SU-DHL-6 (cell line): ENCODE measurements around the gene PPM1N.

Source experiments
- H2AFZ ChIP-seq: fragments of 200-600 bp; sonication (generic); 2 replicates; pipeline ENCODE4 v1.6.1; 2014; ENCODE audit warnings: low read depth, mild to moderate bottlenecking, moderate library complexity, mixed read lengths, antibody characterized with exemption, low read length; ENCODE audit not compliant: severe bottlenecking
- H3F3A ChIP-seq: fragments of 200-600 bp; shearing (Covaris generic); 2 replicates; pipeline ENCODE4 v1.6.0; 2016; ENCODE audit warnings: antibody characterized with exemption, mild to moderate bottlenecking; ENCODE audit not compliant: insufficient read depth
- H3K27ac ChIP-seq: fragments of 200-600 bp; sonication (generic); 2 replicates; pipeline ENCODE4 v1.5.1; 2016; ENCODE audit warnings: low read depth, mild to moderate bottlenecking, low read length, moderate library complexity, mixed read lengths
- H3K27me3 ChIP-seq: fragments of 200-600 bp; sonication (generic), shearing (Covaris generic); 2 replicates; pipeline ENCODE4 v1.6.0; 2014; ENCODE audit warnings: mild to moderate bottlenecking, low read length
- H3K36me3 ChIP-seq: fragments of 200-600 bp; sonication (generic); 2 replicates; pipeline ENCODE4 v1.6.1; 2014; ENCODE audit warnings: mild to moderate bottlenecking, low read length, mixed read lengths
- H3K4me2 ChIP-seq: fragments of 300-600, 200-600 bp; shearing (Covaris generic), sonication (generic); 2 replicates; pipeline ENCODE4 v1.6.0; 2014; ENCODE audit warnings: low read length, low read depth, mild to moderate bottlenecking; ENCODE audit not compliant: poor library complexity, severe bottlenecking
- H3K4me3 ChIP-seq: fragments of 200-600 bp; sonication (generic); 2 replicates; pipeline ENCODE4 v1.5.1; 2014; ENCODE audit warnings: antibody characterized with exemption, low read length, mild to moderate bottlenecking, mixed read lengths; ENCODE audit not compliant: insufficient read depth, poor library complexity, severe bottlenecking
- H3K79me2 ChIP-seq: fragments of 200-600 bp; sonication (generic); 2 replicates; pipeline ENCODE4 v1.6.1; 2014; ENCODE audit warnings: mild to moderate bottlenecking, low read length, moderate library complexity; ENCODE audit not compliant: insufficient read depth
- H3K9ac ChIP-seq: fragments of 200-600 bp; sonication (generic); 2 replicates; pipeline ENCODE4 v1.7.0; 2014; ENCODE audit warnings: mild to moderate bottlenecking, low read length
- H3K9me2 ChIP-seq: fragments of 200-600 bp; sonication (generic); replicated peaks from 2 replicates; pipeline ENCODE4 v1.6.1; 2014; ENCODE audit warnings: low read length; ENCODE audit not compliant: insufficient read depth
- H3K9me3 ChIP-seq: fragments of 200-600 bp; sonication (generic); 2 replicates; pipeline ENCODE4 v1.6.1; 2014; ENCODE audit warnings: low read length, mixed read lengths; ENCODE audit not compliant: insufficient read depth
- H4K20me1 ChIP-seq: fragments of 200-600 bp; sonication (generic); 2 replicates; pipeline ENCODE4 v1.6.1; 2014; ENCODE audit warnings: low read depth, mild to moderate bottlenecking, antibody characterized with exemption, low read length, moderate library complexity, mixed read lengths
- EZH2phosphoT487 ChIP-seq: fragments of 200-600 bp; sonication (generic), shearing (Covaris generic); conservative IDR thresholded peaks from 2 replicates; pipeline ENCODE4 v1.6.1; 2018; ENCODE audit warnings: mild to moderate bottlenecking, antibody characterized with exemption, low read length, moderate library complexity, mixed read lengths
- TF ChIP-seq, protein P1 (sequence below): fragments of 200-600 bp; sonication (generic); IDR thresholded peaks from one replicate; pipeline ENCODE4 v1.5.1; 2017; ENCODE audit warnings: antibody characterized with exemption, mild to moderate bottlenecking, low read length, moderate library complexity; ENCODE audit not compliant: insufficient read depth, poor library complexity, severe bottlenecking

The PPM1N gene

DNA sequence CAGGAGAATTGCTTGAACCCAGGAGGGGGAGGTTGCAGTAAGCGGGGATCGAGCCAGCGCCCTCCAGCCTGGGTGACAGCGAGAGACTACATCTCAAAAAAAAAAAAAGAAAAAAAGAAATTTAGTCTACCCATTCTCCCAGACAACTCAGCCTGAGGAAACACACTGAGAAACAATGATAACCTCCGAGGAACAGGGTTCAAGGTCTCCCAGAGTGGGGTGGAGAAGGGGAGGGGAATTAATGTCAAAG, 7.7 kb downstream of the PPM1N start:
- TF ChIP-seq EZH2phosphoT487: no peak
- TF ChIP-seq, protein P1, sequence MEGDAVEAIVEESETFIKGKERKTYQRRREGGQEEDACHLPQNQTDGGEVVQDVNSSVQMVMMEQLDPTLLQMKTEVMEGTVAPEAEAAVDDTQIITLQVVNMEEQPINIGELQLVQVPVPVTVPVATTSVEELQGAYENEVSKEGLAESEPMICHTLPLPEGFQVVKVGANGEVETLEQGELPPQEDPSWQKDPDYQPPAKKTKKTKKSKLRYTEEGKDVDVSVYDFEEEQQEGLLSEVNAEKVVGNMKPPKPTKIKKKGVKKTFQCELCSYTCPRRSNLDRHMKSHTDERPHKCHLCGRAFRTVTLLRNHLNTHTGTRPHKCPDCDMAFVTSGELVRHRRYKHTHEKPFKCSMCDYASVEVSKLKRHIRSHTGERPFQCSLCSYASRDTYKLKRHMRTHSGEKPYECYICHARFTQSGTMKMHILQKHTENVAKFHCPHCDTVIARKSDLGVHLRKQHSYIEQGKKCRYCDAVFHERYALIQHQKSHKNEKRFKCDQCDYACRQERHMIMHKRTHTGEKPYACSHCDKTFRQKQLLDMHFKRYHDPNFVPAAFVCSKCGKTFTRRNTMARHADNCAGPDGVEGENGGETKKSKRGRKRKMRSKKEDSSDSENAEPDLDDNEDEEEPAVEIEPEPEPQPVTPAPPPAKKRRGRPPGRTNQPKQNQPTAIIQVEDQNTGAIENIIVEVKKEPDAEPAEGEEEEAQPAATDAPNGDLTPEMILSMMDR: no peak
- Histone ChIP-seq H3K4me3 (peak overlapping the region; percentile 95), H3K4me2 (peak overlapping the region; percentile 98), H3K9ac (peak overlapping the region; percentile 88), H3K9me3 (no peaks in the 10 kb centered on the region), H3K27me3 (no peaks in the 10 kb centered on the region), H3K36me3 (no peaks in the 10 kb centered on the region), H2AFZ (peak overlapping the region; percentile 65), H4K20me1 (no peaks in the 10 kb centered on the region), H3K79me2 (peaks cover 31% of the 10 kb centered on the region), H3K27ac (0 out of 2 replicates have a peak overlapping the region, but pooled peaks have one; percentile 90), H3K9me2 (no peaks in the 10 kb centered on the region), H3F3A (peaks cover 12% of the 10 kb centered on the region)

DNA sequence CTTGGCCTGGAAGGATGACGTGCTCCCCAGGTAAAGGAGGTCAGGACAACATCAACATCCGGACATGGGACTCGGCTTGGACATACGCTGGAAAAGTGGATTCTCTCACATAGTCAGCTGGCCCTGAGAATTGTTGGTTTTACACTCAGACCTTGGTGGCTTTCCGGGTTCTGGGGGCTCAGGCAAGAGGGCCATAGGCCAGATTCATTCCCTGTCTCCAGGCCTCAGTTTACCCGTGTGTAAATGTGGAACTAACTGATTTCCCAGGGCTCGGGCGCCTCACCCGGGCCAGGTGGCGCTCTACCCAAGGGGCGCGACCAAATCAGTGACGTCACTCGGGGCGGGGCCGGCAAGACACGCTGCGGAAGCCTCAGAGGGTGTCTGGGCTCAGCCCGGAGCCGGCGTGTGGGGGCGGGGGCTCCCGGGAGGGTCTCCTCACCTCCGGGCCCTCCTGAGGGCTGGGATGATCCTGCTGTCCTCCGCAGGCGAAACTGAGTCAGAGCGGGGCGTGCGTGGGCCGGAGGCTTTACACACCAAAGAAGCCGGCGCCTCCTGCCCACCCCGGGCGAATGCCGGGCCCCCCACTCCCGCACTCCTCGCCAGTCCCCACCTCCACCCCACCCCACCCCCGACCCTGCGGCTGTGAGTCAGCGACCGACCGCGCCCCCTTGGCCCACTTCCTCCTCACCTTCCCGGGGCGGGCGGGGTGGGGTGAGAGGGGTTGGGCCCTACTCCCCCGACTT, 8.2 kb downstream of the PPM1N start:
- Histone ChIP-seq H3K79me2 (peaks cover 34% of the 10 kb centered on the region), H3K9me3 (no peaks in the 10 kb centered on the region), H3K27ac (peak overlapping the region; percentile 90), H3K9ac (peak overlapping the region; percentile 88), H2AFZ (peak overlapping the region; percentile 98), H3K36me3 (no peaks in the 10 kb centered on the region), H4K20me1 (no peaks in the 10 kb centered on the region), H3K4me2 (peak overlapping the region; percentile 98), H3K27me3 (no peaks in the 10 kb centered on the region), H3F3A (peaks cover 12% of the 10 kb centered on the region), H3K4me3 (peak overlapping the region; percentile 95), H3K9me2 (no peaks in the 10 kb centered on the region)
- TF ChIP-seq, protein P1: peak; percentile 61
- TF ChIP-seq EZH2phosphoT487: no peak

DNA sequence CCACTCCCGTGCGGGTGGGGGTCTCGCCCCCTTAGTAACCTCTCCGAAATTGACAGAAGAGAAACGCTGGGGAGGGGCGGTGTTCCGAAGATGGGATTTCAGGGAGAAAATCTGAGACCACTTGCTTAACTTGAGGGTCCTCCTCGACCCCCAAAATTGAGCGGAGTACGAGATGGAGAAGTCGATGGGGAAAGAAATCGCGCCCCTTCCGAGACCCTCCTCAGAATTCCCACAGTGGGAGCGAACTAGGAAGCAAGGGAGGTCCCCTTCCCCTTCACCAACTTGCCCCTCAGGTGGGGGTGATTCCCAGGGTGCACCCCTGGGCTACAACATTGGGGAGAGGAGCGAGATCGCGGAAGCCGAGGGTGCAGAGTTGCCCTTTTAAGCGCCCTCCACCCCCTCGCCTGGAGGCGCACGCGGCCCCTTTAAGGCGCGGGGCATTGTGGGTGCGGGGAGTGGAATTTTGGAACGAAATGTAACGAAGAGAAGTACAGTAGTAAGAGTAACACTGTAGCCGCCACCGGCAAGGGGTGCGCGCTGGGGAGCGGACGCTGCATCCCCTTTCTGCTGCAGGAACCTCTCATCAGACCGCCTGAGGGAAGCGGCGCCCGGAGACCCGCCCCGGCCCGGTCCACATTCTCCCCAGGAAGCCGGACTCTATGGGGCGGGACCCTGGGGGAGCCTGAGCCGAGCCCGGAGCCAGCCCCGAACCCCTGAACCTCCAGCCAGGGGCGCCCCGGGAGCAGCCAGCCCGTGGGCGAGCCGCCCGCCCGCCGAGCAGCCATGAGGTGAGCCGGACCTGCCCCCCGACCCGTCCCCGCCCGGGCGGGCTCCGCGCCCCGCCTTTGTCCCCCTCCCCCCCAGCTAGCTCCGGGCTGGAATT, 9.0 kb downstream of the PPM1N start, which contains the start of gene VASP:
Gene VASP (plus strand): TSS at position 491 of the 883 bp plus-strand sequence. CDS start 293 bp downstream, at position 784.
- Histone ChIP-seq H3K36me3 (no peaks in the 10 kb centered on the region), H2AFZ (peak within 1 kb of the TSS; percentile 98), H3K9ac (peak within 1 kb of the TSS; percentile 88), H3K9me2 (no peaks in the 10 kb centered on the region), H3K9me3 (no peaks in the 10 kb centered on the region), H3F3A (peaks cover 12% of the 10 kb centered on the region), H3K27ac (peak within 1 kb of the TSS; percentile 90), H3K27me3 (no peaks in the 10 kb centered on the region), H3K4me2 (peak within 1 kb of the TSS; percentile 98), H4K20me1 (no peaks in the 10 kb centered on the region), H3K79me2 (peaks cover 39% of the 10 kb centered on the region), H3K4me3 (peak within 1 kb of the TSS; percentile 95)
- TF ChIP-seq EZH2phosphoT487: no peak
- TF ChIP-seq, protein P1: no peak
